K562 (cell line): ENCODE measurements around the gene GHITM. TPM values are rescaled to one million over a fixed set of nuclear protein-coding genes. Genes with fewer than 3 reads are reported as not detected.

Source experiments
- ATAC-seq: fragments of 200-7000 bp; cut with Tn5 transposase; 3 replicates; pipeline ENCODE4 v1.9.1; 2020; ENCODE audit warnings: moderate library complexity
- BruUV-seq: library from RNA; stranded (reverse); fragments of 400-500 nt; replicated peaks from 2 replicates; lab custom pipeline; 2021; lab: Mats Ljungman, UMichigan
- CTCF ChIA-PET: fragments of 300-600 bp; formaldehyde crosslinking; extraction: SDS; loops from one replicate; lab custom pipeline; 2021; ENCODE audit warnings: low intra/inter-chr PET ratio; lab: Yijun Ruan, JAX
- POLR2A ChIA-PET: fragments of 300-600, 350-650 bp; sonication (Branson Sonifier 250); formaldehyde crosslinking; extraction: SDS; loops from one replicate; lab custom pipeline; 2021; ENCODE audit warnings: antibody characterized with exemption, inconsistent platforms; lab: Yijun Ruan, JAX
- DNase-seq, 4 experiments: peaks; one replicate each; pipeline versions ENCODE4 v3.0.0 to v3.0.0-alpha.2; 2011 to 2018; ENCODE audit warnings: low spot score in 3 of 4, mixed read lengths in 3 of 4; ENCODE audit errors: extremely low read depth in 1 of 4
- FAIRE-seq: peaks from 2 replicates; lab custom pipeline; 2011; peaks lifted over from hg19 to GRCh38; lab: Jason Lieb, UNC
- H2AFZ ChIP-seq: 2 replicates; pipeline ENCODE4 v1.6.0; 2011; ENCODE audit warnings: low read depth, low read length, control low read depth, inconsistent platforms
- H3K27ac ChIP-seq: fragments of 200-600 bp; 3 replicates; pipeline ENCODE4 v1.8.0; 2011; ENCODE audit warnings: low read depth, mild to moderate bottlenecking, control low read depth, inconsistent platforms, low read length, moderate library complexity, mixed read lengths; ENCODE audit errors: extremely low read depth
- H3K27me3 ChIP-seq, 2 experiments: fragments of 300-600 bp in 1 of 2; 2 replicates in 1 of 2; 3 replicates in 1 of 2; pipeline versions ENCODE4 v1.6.0 to v1.8.0; 2011; ENCODE audit warnings: inconsistent platforms in 2 of 2, low read length in 2 of 2, mild to moderate bottlenecking in 1 of 2, mixed read lengths in 1 of 2, moderate library complexity in 1 of 2; ENCODE audit not compliant: control insufficient read depth in 2 of 2, insufficient read depth in 2 of 2
- H3K36me3 ChIP-seq: fragments of 300-600 bp; 3 replicates; pipeline ENCODE4 v1.8.0; 2011; ENCODE audit warnings: mild to moderate bottlenecking, low read length, inconsistent platforms; ENCODE audit not compliant: control insufficient read depth, insufficient read depth
- H3K4me1 ChIP-seq, 2 experiments: fragments of 200-600 bp in 1 of 2; replicated peaks in 1 of 2; 2 replicates in 1 of 2; 3 replicates in 1 of 2; pipeline versions ENCODE4 v1.5.1 to v1.8.0; 2011; ENCODE audit warnings: inconsistent platforms in 2 of 2, low read length in 2 of 2, mild to moderate bottlenecking in 1 of 2, mixed read lengths in 1 of 2, moderate library complexity in 1 of 2; ENCODE audit not compliant: control insufficient read depth in 2 of 2, insufficient read depth in 2 of 2
- H3K4me2 ChIP-seq: 2 replicates; pipeline ENCODE4 v1.6.1; 2011; ENCODE audit warnings: low read length, control low read depth, inconsistent platforms, mixed read lengths; ENCODE audit not compliant: insufficient read depth
- H3K4me3 ChIP-seq: fragments of 200-600 bp; sonication (generic), shearing (Covaris generic); 2 replicates; pipeline ENCODE4 v1.5.1; 2016; ENCODE audit warnings: control low read depth, inconsistent platforms
- H3K79me2 ChIP-seq: fragments of 200-600 bp; 3 replicates; pipeline ENCODE4 v1.8.0; 2011; ENCODE audit warnings: low read length, inconsistent platforms; ENCODE audit not compliant: control insufficient read depth, insufficient read depth
- H3K9ac ChIP-seq, 2 experiments: 2 replicates each; pipeline versions ENCODE4 v1.6.0 to v1.6.1; 2011; ENCODE audit warnings: low read depth in 2 of 2, low read length in 2 of 2, control low read depth in 1 of 2, inconsistent platforms in 1 of 2, mild to moderate bottlenecking in 1 of 2, mixed read lengths in 1 of 2; ENCODE audit not compliant: insufficient read depth in 1 of 2
- H3K9me1 ChIP-seq: one replicate; pipeline ENCODE4 v1.6.0; 2011; ENCODE audit warnings: inconsistent platforms, mild to moderate bottlenecking, low read length, moderate library complexity; ENCODE audit not compliant: control insufficient read depth, insufficient read depth
- H3K9me3 ChIP-seq: replicated peaks from 2 replicates; pipeline ENCODE4 v1.5.1; 2011; ENCODE audit warnings: low read depth, low read length, inconsistent platforms; ENCODE audit not compliant: control insufficient read depth, insufficient read depth
- H4K20me1 ChIP-seq: replicated peaks from 2 replicates; pipeline ENCODE4 v1.6.1; 2011; ENCODE audit warnings: low read length, inconsistent platforms, mixed read lengths; ENCODE audit not compliant: control insufficient read depth, insufficient read depth
- ARHGAP35 ChIP-seq: fragments of 450-650 bp; IDR thresholded peaks from 2 replicates; pipeline ENCODE4 v1.6.1; 2018; ENCODE audit not compliant: partially characterized antibody
- ARID1B ChIP-seq: fragments of 450-650 bp; IDR thresholded peaks from 2 replicates; pipeline ENCODE4 v1.6.1; 2016; ENCODE audit warnings: antibody characterized with exemption, mild to moderate bottlenecking, inconsistent platforms
- CHD2 ChIP-seq: IDR thresholded peaks from 2 replicates; pipeline ENCODE4 v1.6.1; 2011; ENCODE audit warnings: low read depth, low read length
- FOXA1 ChIP-seq: fragments of 450-650 bp; IDR thresholded peaks from 2 replicates; pipeline ENCODE4 v1.6.1; 2016; ENCODE audit warnings: mild to moderate bottlenecking, borderline replicate concordance
- HMG20A ChIP-seq: fragments of 450-650 bp; formaldehyde crosslinking; conservative IDR thresholded peaks from 2 replicates; pipeline ENCODE4 v1.4.0; 2020; ENCODE audit warnings: mild to moderate bottlenecking, mixed read lengths
- LCOR ChIP-seq: sonication (generic); formaldehyde crosslinking; IDR thresholded peaks from 2 replicates; pipeline ENCODE4 v1.8.0; 2022; ENCODE audit warnings: mild to moderate bottlenecking, missing genetic modification reagents
- PHB2 ChIP-seq: fragments of 450-650 bp; IDR thresholded peaks from 2 replicates; pipeline ENCODE4 v1.6.1; 2017; ENCODE audit warnings: low read depth
- PML ChIP-seq: IDR thresholded peaks from 2 replicates; pipeline ENCODE4 v1.6.1; 2012; ENCODE audit warnings: low read length, inconsistent platforms
- PTTG1 ChIP-seq: fragments of 450-650 bp; IDR thresholded peaks from 2 replicates; pipeline ENCODE4 v1.6.1; 2016; ENCODE audit warnings: low read depth, mild to moderate bottlenecking, missing genetic modification characterization, missing compliant biosample characterization
- SIX5 ChIP-seq, 2 experiments: IDR thresholded peaks; 2 replicates each; pipeline ENCODE4 v1.6.1; 2011; ENCODE audit warnings: low read length in 2 of 2, borderline replicate concordance in 1 of 2, low read depth in 1 of 2, mild to moderate bottlenecking in 1 of 2, moderate library complexity in 1 of 2; ENCODE audit not compliant: insufficient read depth in 1 of 2
- SMARCA4 ChIP-seq: fragments of 450-650 bp; IDR thresholded peaks from 2 replicates; pipeline ENCODE4 v1.6.1; 2016
- STAT5A ChIP-seq: IDR thresholded peaks from 2 replicates; pipeline ENCODE4 v1.6.1; 2012; ENCODE audit warnings: low read length, inconsistent platforms, borderline replicate concordance
- ZBTB17 ChIP-seq: fragments of 450-650 bp; formaldehyde crosslinking; IDR thresholded peaks from 2 replicates; pipeline ENCODE4 v1.4.0; 2020; ENCODE audit warnings: mild to moderate bottlenecking
- ZKSCAN3 ChIP-seq: fragments of 250-450 bp; sonication (Bioruptor Pico); IDR thresholded peaks from 2 replicates; pipeline ENCODE4 v1.4.0; 2020
- ZNF134 ChIP-seq: fragments of 250-450 bp; sonication (Bioruptor Pico); conservative IDR thresholded peaks from 2 replicates; pipeline ENCODE4 v1.4.0; 2020
- ZNF445 ChIP-seq: fragments of 250-450 bp; sonication (Bioruptor Pico); IDR thresholded peaks from 2 replicates; pipeline ENCODE4 v1.4.0; 2020; ENCODE audit warnings: low read depth, mild to moderate bottlenecking, moderate library complexity
- WGBS: fragments of 100-300 bp; shearing (Covaris generic); methylation state at CpG from one replicate; pipeline ENCODE4 v1.1.6; 2016; ENCODE audit warnings: low coverage, mixed read lengths; ENCODE audit not compliant: insufficient coverage; ENCODE audit errors: missing lambda C conversion rate; 5-methylcytosine and 5-hydroxymethylcytosine counted together
- in situ Hi-C: fragments of 300-500 bp; cut with MboI; formaldehyde crosslinking; loops from 4 replicates; pipeline ENCODE4 v1.15.0; 2018; ENCODE audit warnings: inconsistent platforms, mixed read lengths
- intact Hi-C: fragments of 100-400 bp; cut with micrococcal nuclease; formaldehyde crosslinking; loops from 2 replicates; pipeline ENCODE4 v1.14.2; 2022
- polyA plus RNA-seq, 8 experiments: library from polyadenylated mRNA; depleted of rRNA in 4 of 8; stranded (reverse) in 5 of 8; unstranded in 3 of 8; fragments of >200 nt; fragmentation: Nextera tagmentation in 2 of 8; fragmentation: Illumina TruSeq in 1 of 8; extraction: Ambion mirVana in 2 of 8; extraction: Trizol in 1 of 8; gene quantifications; 2 replicates each; pipeline versions ENCODE4 v1.2.1 to v1.2.3, GENCODE V29; 2011 to 2014; ENCODE audit warnings: inconsistent platforms in 1 of 8, missing spikeins in 1 of 8
- total RNA-seq, 7 experiments: library from RNA; depleted of rRNA in 6 of 7; stranded (reverse); fragments of >200 nt in 6 of 7; fragmentation: Illumina TruSeq in 2 of 7; extraction: Trizol in 2 of 7; gene quantifications; 2 replicates each; pipeline versions ENCODE4 v1.2.1 to v1.2.3, GENCODE V29; 2011 to 2021; ENCODE audit warnings: low replicate concordance in 1 of 7
- TF ChIP-seq, protein P1 (sequence below): fragments of 250-450 bp; sonication (Bioruptor Pico); IDR thresholded peaks from 2 replicates; pipeline ENCODE4 v1.5.0; 2021
- TF ChIP-seq, protein P2 (sequence below): fragments of 450-650 bp; IDR thresholded peaks from 2 replicates; pipeline ENCODE4 v1.6.1; 2016; ENCODE audit warnings: mild to moderate bottlenecking

The GHITM gene
- total and polyA plus RNA-seq, 9 of the 15 experiments (the other 6 are each of a cell fraction or from before 2014, with no cell fraction given): 322 to 1,258 (median 386) TPM

DNA sequence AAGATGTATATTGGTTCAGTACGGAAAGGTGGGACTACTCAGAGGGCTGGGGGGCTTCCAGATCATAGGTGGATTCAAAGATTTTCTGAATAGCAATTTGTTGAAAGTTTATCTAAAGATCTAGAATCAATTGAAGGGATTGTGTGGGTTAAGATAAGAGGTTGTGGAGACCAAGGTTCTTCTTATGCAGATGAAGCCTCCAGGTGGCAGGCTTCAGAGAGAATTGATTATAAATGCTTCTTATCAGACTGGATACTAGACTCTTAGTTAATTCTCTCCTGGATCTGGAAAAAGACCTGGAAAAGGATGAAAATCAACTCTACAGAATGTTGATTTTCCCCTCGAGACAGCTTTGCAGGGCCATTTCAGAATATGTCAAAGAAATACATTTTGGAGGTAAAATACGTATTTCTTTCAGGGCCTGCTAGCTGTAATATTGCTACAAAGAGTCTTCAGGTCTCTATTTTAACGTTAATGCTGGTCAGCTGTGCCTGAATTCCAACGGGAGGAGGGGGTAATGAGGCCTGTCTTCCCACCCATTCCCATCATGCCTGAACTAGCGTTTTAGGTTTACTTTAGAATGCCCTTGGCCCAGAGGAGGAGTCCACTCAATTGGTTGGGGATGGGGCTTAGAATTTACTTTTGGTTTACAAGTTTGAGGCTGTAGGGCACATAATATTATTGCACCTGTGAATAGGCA is 21.5 kb downstream of the GHITM start:
- no TSS peak for BruUV-seq

More for the DNA sequence above, 21.5 kb downstream of the GHITM start:
- POLR2A ChIA-PET: interaction anchor here (0.7 kb wide), 1 partner anchor 44 kb away, joined by 4 read pairs; no protein-coding TSS in a partner anchor
- no peaks in the 10 kb centered on the region for H3K4me1 ChIP-seq
- CTCF ChIA-PET: no interaction called here
- H3K27me3 ChIP-seq: peaks cover 23 to 28% of the 10 kb centered on the region in 2 experiments
- H3K9me3 ChIP-seq: no peaks in the 10 kb centered on the region
- no peak overlapping the region for H3K9ac ChIP-seq
- H3K4me3 ChIP-seq: no peak overlapping the region
- ATAC-seq: no peak
- DNase-seq: no peak
- FAIRE-seq: no peak
- H2AFZ ChIP-seq: no peak overlapping the region
- peaks cover 2% of the 10 kb centered on the region; the same call in 1 of the 2 replicates for H4K20me1 ChIP-seq
- no peak for TF ChIP-seq CHD2
- no peak for TF ChIP-seq PHB2
- no peak for TF ChIP-seq HMG20A (CRISPR knock-in tag)
- no peak for TF ChIP-seq ZBTB17 (CRISPR knock-in tag)
- no peak for TF ChIP-seq ZKSCAN3 (CRISPR knock-in tag)
- TF ChIP-seq ZNF445 (CRISPR knock-in tag): no peak
- no peak for TF ChIP-seq SMARCA4
- TF ChIP-seq STAT5A: no peak
- TF ChIP-seq ARHGAP35: no peak
- TF ChIP-seq, protein P1, sequence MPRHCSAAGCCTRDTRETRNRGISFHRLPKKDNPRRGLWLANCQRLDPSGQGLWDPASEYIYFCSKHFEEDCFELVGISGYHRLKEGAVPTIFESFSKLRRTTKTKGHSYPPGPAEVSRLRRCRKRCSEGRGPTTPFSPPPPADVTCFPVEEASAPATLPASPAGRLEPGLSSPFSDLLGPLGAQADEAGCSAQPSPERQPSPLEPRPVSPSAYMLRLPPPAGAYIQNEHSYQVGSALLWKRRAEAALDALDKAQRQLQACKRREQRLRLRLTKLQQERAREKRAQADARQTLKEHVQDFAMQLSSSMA (CRISPR knock-in tag): no peak
- no peak for TF ChIP-seq PML
- no peak for TF ChIP-seq PTTG1 (tag)
- TF ChIP-seq ARID1B: no peak
- no peak for TF ChIP-seq SIX5 (IDR thresholded peaks at IDR 0.05; ENCODE audit: borderline replicate concordance in 1 of 2, insufficient read depth in 1 of 2, low read depth in 1 of 2, low read length in 2 of 2)
- TF ChIP-seq, protein P2, sequence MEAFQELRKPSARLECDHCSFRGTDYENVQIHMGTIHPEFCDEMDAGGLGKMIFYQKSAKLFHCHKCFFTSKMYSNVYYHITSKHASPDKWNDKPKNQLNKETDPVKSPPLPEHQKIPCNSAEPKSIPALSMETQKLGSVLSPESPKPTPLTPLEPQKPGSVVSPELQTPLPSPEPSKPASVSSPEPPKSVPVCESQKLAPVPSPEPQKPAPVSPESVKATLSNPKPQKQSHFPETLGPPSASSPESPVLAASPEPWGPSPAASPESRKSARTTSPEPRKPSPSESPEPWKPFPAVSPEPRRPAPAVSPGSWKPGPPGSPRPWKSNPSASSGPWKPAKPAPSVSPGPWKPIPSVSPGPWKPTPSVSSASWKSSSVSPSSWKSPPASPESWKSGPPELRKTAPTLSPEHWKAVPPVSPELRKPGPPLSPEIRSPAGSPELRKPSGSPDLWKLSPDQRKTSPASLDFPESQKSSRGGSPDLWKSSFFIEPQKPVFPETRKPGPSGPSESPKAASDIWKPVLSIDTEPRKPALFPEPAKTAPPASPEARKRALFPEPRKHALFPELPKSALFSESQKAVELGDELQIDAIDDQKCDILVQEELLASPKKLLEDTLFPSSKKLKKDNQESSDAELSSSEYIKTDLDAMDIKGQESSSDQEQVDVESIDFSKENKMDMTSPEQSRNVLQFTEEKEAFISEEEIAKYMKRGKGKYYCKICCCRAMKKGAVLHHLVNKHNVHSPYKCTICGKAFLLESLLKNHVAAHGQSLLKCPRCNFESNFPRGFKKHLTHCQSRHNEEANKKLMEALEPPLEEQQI: no peak
- no peak for TF ChIP-seq LCOR (CRISPR knock-in tag)
- TF ChIP-seq ZNF134 (CRISPR knock-in tag): no peak
- no peak for TF ChIP-seq FOXA1
- intact Hi-C loops: no loop called here
- WGBS: 3% methylated on average over 6 of the region's 6 CpGs
- H3K79me2 ChIP-seq: no peaks in the 10 kb centered on the region
- no peak overlapping the region for H3K27ac ChIP-seq
- H3K9me1 ChIP-seq: no peaks in the 10 kb centered on the region
- no peak overlapping the region for H3K4me2 ChIP-seq
- in situ Hi-C loops: no loop called here
- no peaks in the 10 kb centered on the region for H3K36me3 ChIP-seq
